Eye (tissue), 1 donor: ENCODE results near the gene DONSON.

ENCODE experiments used
- DNase-seq: peaks from one replicate; pipeline ENCODE4 v3.0.0-alpha.2; 2015

The DONSON gene

DNA sequence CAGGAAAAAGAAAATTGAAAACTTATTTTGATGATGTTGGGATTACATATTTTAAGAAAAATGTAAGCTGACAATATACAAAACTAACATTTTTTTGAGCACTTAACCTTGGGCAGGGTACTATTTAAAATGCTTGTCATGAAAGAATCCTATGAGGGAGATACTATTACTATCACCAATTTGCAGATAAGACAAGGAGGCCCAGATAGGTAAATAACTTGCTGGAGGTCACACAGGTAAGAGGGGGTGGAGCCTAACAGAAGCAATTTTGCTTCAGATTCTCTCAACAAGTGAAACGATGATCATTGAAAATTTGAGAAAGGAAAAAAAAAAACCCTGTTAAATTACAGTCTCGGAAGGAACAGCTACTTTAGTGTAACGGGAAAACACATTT is 47.8 kb downstream of the DONSON start:
- no peak for DNase-seq

DNA sequence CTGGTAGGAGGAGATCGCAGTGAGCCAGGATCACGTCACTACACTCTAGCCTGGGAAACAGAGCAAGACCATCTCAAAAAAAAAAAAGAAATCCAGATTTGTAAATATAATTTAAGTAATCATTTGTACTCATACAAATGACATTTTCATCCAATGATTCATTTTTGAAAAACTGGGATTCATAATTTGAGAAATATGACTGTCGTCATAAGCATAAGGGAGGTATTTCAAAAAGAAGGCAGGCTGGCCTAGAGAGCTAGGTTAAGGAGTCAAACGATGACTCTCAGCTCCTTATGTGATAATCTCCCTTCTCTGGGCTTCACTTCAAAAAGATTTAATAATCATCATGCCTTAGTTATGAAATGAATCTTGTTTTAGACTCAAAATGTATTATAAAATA is 48.9 kb downstream of the DONSON start:
- no peak for DNase-seq

DNA sequence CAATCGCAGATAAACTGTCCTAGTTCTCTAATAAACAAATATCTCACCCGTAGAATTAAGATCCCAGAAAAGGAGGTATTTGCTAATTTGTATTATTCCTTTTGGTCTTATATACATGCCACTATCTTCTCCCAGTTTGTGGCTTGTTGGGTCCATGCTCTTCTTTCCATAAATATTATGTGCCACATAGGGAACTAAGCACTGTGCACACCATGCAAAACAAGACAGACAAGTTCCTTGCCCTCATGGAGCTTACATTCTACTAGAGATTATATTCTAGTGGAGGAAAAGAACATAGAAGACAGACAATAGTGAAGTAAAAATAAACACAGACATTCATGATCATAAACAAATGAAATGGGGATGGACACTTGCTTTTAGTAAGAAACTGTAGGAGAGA is 51.3 kb downstream of the DONSON start:
- DNase-seq = no peak

DNA sequence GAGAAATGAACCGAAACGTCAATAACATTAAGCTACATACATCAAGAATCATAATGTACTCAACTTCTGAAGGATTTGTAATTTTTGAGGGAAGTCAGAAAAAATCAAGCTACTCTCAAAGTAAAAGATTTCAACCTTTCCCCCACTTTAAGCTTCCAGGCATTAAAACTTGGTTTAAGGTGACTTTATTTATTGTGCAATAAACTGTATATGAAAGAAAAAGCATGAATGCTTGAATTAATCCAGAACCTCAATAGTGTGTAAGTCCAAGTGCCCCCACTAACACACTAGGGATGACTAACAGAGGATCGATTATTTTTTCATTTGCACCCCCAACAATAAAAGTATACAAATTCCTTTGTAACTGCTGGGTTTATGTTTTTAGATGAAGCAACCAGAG is 57.5 kb downstream of the DONSON start:
- no peak for DNase-seq
